Measurements from ENCODE around the gene PLPPR5. TPM values are rescaled to one million over a fixed set of nuclear protein-coding genes. Genes with fewer than 3 reads are reported as not detected.

Gene PLPPR5
- total RNA-seq, 4 donors from 2014 or later = 0.14 to 0.16 TPM; not detected in 2

GRCh38 chr1:98898940-98899339, 105.7 kb downstream of the PLPPR5 start:
- H3K27me3 ChIP-seq = no peaks in the 10 kb centered on the region
- no peaks in the 10 kb centered on the region for H3K9me3 ChIP-seq
- intact Hi-C loops (cut with DNase I; ENCODE audit: low total_unique reads) = no loop called here
- H3K4me3 ChIP-seq = no peak overlapping the region
- in situ Hi-C loops (cut with MboI; ENCODE audit: low pct_ligation_motif_present in 1 of 4, low pct_unique_long_range_greater_than_20kb in 1 of 4, low sequenced_read_pairs in 3 of 4) = no loop called here
- 20 to 60% methylated on average over 1 to 2 of the region's 2 CpGs for WGBS, 2 donors (ENCODE audit: low coverage in 1 of 2)
- TF ChIP-seq POLR2AphosphoS5 (IDR thresholded peaks at IDR 0.05) = no peak
- no peak for TF ChIP-seq EP300 (IDR thresholded peaks at IDR 0.05; ENCODE audit: low read depth)
- TF ChIP-seq POLR2A (IDR thresholded peaks at IDR 0.05) = no peak
- no peak for TF ChIP-seq CTCF (IDR thresholded peaks at IDR 0.05)
- DNase-seq = no peak
- H3K27ac ChIP-seq = no peak overlapping the region
- H3K36me3 ChIP-seq = no peaks in the 10 kb centered on the region
- H3K4me1 ChIP-seq = no peaks in the 10 kb centered on the region

GRCh38 chr1:98897479-98897878, 107.2 kb downstream of the PLPPR5 start:
- Histone ChIP-seq H3K36me3 (no peaks in the 10 kb centered on the region), H3K4me3 (no peak overlapping the region), H3K9me3 (no peaks in the 10 kb centered on the region), H3K27me3 (no peaks in the 10 kb centered on the region), H3K4me1 (no peaks in the 10 kb centered on the region), H3K27ac (no peak overlapping the region)
- TF ChIP-seq POLR2A (IDR thresholded peaks at IDR 0.05) (no peak), POLR2AphosphoS5 (IDR thresholded peaks at IDR 0.05) (no peak), EP300 (IDR thresholded peaks at IDR 0.05; ENCODE audit: low read depth) (no peak), CTCF (IDR thresholded peaks at IDR 0.05) (no peak)
- intact Hi-C loops (cut with DNase I; ENCODE audit: low total_unique reads) (no loop called here), in situ Hi-C loops (cut with MboI; ENCODE audit: low pct_ligation_motif_present in 1 of 4, low pct_unique_long_range_greater_than_20kb in 1 of 4, low sequenced_read_pairs in 3 of 4) (no loop called here)
- no peak for DNase-seq
- WGBS, 2 donors (ENCODE audit: low coverage in 1 of 2) = 56 to 76% methylated on average over 2 of the region's 2 CpGs

GRCh38 chr1:98896711-98897445, 107.8 kb downstream of the PLPPR5 start:
- intact Hi-C loops (cut with DNase I; ENCODE audit: low total_unique reads) = no loop called here
- 89 to 96% methylated on average over 4 to 6 of the region's 6 CpGs for WGBS, 2 donors (ENCODE audit: low coverage in 1 of 2)
- DNase-seq = no peak
- Histone ChIP-seq H3K4me3 (no peak overlapping the region), H3K9me3 (no peaks in the 10 kb centered on the region), H3K27me3 (no peaks in the 10 kb centered on the region), H3K4me1 (no peaks in the 10 kb centered on the region), H3K27ac (no peak overlapping the region), H3K36me3 (no peaks in the 10 kb centered on the region)
- TF ChIP-seq POLR2AphosphoS5 (IDR thresholded peaks at IDR 0.05) (no peak), POLR2A (IDR thresholded peaks at IDR 0.05) (no peak)
- in situ Hi-C loops (cut with MboI; ENCODE audit: low pct_ligation_motif_present in 1 of 4, low pct_unique_long_range_greater_than_20kb in 1 of 4, low sequenced_read_pairs in 3 of 4) = no loop called here

GRCh38 chr1:98893371-98893770, 111.3 kb downstream of the PLPPR5 start:
- no peak overlapping the region for H3K4me3 ChIP-seq
- no peak for DNase-seq
- TF ChIP-seq CTCF (IDR thresholded peaks at IDR 0.05) (no peak), POLR2AphosphoS5 (IDR thresholded peaks at IDR 0.05) (no peak), EP300 (IDR thresholded peaks at IDR 0.05; ENCODE audit: low read depth) (no peak), POLR2A (IDR thresholded peaks at IDR 0.05) (no peak)
- no peaks in the 10 kb centered on the region for H3K27me3 ChIP-seq
- no peaks in the 10 kb centered on the region for H3K36me3 ChIP-seq
- no peaks in the 10 kb centered on the region for H3K9me3 ChIP-seq
- intact Hi-C loops (cut with DNase I; ENCODE audit: low total_unique reads) (no loop called here), in situ Hi-C loops (cut with MboI; ENCODE audit: low pct_ligation_motif_present in 1 of 4, low pct_unique_long_range_greater_than_20kb in 1 of 4, low sequenced_read_pairs in 3 of 4) (no loop called here)
- WGBS, 2 donors (ENCODE audit: low coverage in 1 of 2) = 86 to 100% methylated on average over 2 of the region's 2 CpGs
- no peak overlapping the region for H3K27ac ChIP-seq
- no peaks in the 10 kb centered on the region for H3K4me1 ChIP-seq

- H3K27me3 ChIP-seq = no peaks in the 10 kb centered on the region
- H3K4me1 ChIP-seq = no peaks in the 10 kb centered on the region
- in situ Hi-C loops (cut with MboI; ENCODE audit: low pct_ligation_motif_present in 1 of 4, low pct_unique_long_range_greater_than_20kb in 1 of 4, low sequenced_read_pairs in 3 of 4) = no loop called here
- no peak overlapping the region for H3K4me3 ChIP-seq
- TF ChIP-seq CTCF (IDR thresholded peaks at IDR 0.05) = no peak
- TF ChIP-seq EP300 (IDR thresholded peaks at IDR 0.05; ENCODE audit: low read depth) = no peak
- no peak for TF ChIP-seq POLR2AphosphoS5 (IDR thresholded peaks at IDR 0.05)
- no peak for TF ChIP-seq POLR2A (IDR thresholded peaks at IDR 0.05)
- no peak for DNase-seq
- H3K36me3 ChIP-seq = no peaks in the 10 kb centered on the region
- intact Hi-C loops (cut with DNase I; ENCODE audit: low total_unique reads) = no loop called here
- H3K9me3 ChIP-seq = no peaks in the 10 kb centered on the region
- H3K27ac ChIP-seq = no peak overlapping the region
These were observed 115.8 kb downstream of the PLPPR5 start for GRCh38 chr1:98888869-98889268.

Measured in transverse colon (tissue), 4 donors.